Measurements from ENCODE around the gene EAF1.
"Not testable (repeated sequence)": the region's sequence is repeated elsewhere in the genome, so short reads cannot be mapped to it uniquely, and the experiment has no call there.

The EAF1 gene

DNA sequence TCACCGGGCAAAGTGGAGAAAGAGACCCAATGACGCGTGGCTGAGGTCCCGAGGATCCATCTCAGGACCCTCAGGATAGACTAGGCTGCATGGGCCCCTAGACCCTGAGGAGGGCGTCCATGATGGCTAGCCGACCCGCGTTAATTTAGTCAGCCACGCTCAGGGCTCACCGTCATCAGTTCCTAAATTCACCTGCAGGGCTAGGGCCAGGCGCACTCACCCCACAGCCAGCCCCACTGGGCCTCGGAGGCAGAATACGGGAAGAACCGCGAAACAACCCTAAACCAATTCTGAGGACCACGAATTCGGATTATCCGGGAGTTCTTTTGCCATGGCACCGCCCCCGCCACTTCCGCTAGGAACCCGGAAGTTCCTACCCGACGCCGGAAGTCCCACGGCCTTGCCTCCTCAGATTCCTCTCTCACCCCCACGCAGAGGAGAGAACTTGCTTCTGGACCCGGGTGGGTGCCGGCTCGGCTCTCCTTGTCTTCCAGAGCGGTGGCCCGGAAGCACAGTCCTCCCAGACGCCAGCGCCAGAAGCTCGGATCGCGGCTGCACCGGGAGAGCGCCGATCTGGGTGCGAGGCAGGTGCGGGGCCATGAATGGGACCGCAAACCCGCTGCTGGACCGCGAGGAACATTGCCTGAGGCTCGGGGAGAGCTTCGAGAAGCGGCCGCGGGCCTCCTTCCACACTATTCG, at the start of gene EAF1, which contains the start of gene METTL6:
Gene EAF1, plus strand, starts transcription at position 417 of the 699 bp plus-strand sequence. Its CDS starts 182 bp downstream, at position 599.
Gene METTL6, minus strand, starts transcription at position 363 of the 699 bp plus-strand sequence. CDS start 1,033 bp downstream, outside the sequence.
- DNase-seq (ENCODE audit: low read depth in 2 of 2): peak; percentile 78 to 83
- TF ChIP-seq, protein P1, sequence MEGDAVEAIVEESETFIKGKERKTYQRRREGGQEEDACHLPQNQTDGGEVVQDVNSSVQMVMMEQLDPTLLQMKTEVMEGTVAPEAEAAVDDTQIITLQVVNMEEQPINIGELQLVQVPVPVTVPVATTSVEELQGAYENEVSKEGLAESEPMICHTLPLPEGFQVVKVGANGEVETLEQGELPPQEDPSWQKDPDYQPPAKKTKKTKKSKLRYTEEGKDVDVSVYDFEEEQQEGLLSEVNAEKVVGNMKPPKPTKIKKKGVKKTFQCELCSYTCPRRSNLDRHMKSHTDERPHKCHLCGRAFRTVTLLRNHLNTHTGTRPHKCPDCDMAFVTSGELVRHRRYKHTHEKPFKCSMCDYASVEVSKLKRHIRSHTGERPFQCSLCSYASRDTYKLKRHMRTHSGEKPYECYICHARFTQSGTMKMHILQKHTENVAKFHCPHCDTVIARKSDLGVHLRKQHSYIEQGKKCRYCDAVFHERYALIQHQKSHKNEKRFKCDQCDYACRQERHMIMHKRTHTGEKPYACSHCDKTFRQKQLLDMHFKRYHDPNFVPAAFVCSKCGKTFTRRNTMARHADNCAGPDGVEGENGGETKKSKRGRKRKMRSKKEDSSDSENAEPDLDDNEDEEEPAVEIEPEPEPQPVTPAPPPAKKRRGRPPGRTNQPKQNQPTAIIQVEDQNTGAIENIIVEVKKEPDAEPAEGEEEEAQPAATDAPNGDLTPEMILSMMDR (IDR thresholded peaks at IDR 0.05; ENCODE audit: low read depth, low read length): no peak
- H3K4me3 ChIP-seq (replicated peaks in 1 of 2; ENCODE audit: low read depth in 2 of 2, low read length in 2 of 2): peak within 1 kb of the TSS; percentile 95 to 99

GRCh38 chr3:15377961-15378791, 49.2 kb upstream of the EAF1 start:
- DNase-seq (ENCODE audit: low read depth in 2 of 2): peak; percentile 98
- no peak overlapping the region for H3K4me3 ChIP-seq (replicated peaks in 1 of 2; ENCODE audit: low read depth in 2 of 2, low read length in 2 of 2)
- TF ChIP-seq, protein P1 (IDR thresholded peaks at IDR 0.05; ENCODE audit: low read depth, low read length): peak; percentile 83

GRCh38 chr3:15380980-15381890, 46.2 kb upstream of the EAF1 start:
- TF ChIP-seq, protein P1 (IDR thresholded peaks at IDR 0.05; ENCODE audit: low read depth, low read length): no peak
- no peak overlapping the region for H3K4me3 ChIP-seq (replicated peaks in 1 of 2; ENCODE audit: low read depth in 2 of 2, low read length in 2 of 2)
- DNase-seq (ENCODE audit: low read depth in 2 of 2): no peak

GRCh38 chr3:15382405-15382923, 44.9 kb upstream of the EAF1 start:
- no peak overlapping the region for H3K4me3 ChIP-seq (replicated peaks in 1 of 2; ENCODE audit: low read depth in 2 of 2, low read length in 2 of 2)
- TF ChIP-seq, protein P1 (IDR thresholded peaks at IDR 0.05; ENCODE audit: low read depth, low read length): no peak
- no peak for DNase-seq (ENCODE audit: low read depth in 2 of 2)

- DNase-seq (ENCODE audit: low read depth in 2 of 2): peak in 1 of 2 donors; percentile 12
- no peak overlapping the region for H3K4me3 ChIP-seq (replicated peaks in 1 of 2; ENCODE audit: low read depth in 2 of 2, low read length in 2 of 2)
- TF ChIP-seq, protein P1 (IDR thresholded peaks at IDR 0.05; ENCODE audit: low read depth, low read length): no peak
Observed at GRCh38 chr3:15384510-15385237, 42.7 kb upstream of the EAF1 start.

GRCh38 chr3:15385238-15385695, 42.1 kb upstream of the EAF1 start:
- not testable (repeated sequence) for H3K4me3 ChIP-seq (replicated peaks in 1 of 2; ENCODE audit: low read depth in 2 of 2, low read length in 2 of 2); DNase-seq (ENCODE audit: low read depth in 2 of 2)

All from cardiac fibroblast (primary cell).